CD4-positive, CD25-positive, alpha-beta regulatory T cell (primary cell): ENCODE results near the gene MMUT. TPM values are rescaled to one million over a fixed set of nuclear protein-coding genes. Genes with fewer than 3 reads are reported as not detected.

ENCODE experiments used
- ATAC-seq, 2 donors: fragments of 150-1000 bp; cut with Tn5 transposase; one replicate each; pipeline ENCODE4 v1.10.0; 2021; ENCODE audit warnings: low read depth in 2 of 2, moderate number of reproducible peaks in 2 of 2, moderate library complexity in 1 of 2
- DNase-seq, 3 donors: peaks; one replicate each; pipeline versions ENCODE4 v3.0.0 to v3.0.0-alpha.2; 2012 to 2022; ENCODE audit warnings: mixed read lengths in 1 of 3
- H3K27ac ChIP-seq: one replicate; pipeline ENCODE4 v1.7.0; 2013; ENCODE audit warnings: mild to moderate bottlenecking, low read length; ENCODE audit not compliant: insufficient read depth, poor library complexity, severe bottlenecking
- H3K27me3 ChIP-seq: one replicate; pipeline ENCODE4 v1.7.0; 2013; ENCODE audit warnings: low read length; ENCODE audit not compliant: control insufficient read depth, insufficient read depth
- H3K36me3 ChIP-seq: one replicate; pipeline ENCODE4 v1.7.0; 2013; ENCODE audit warnings: mild to moderate bottlenecking, low read length, moderate library complexity; ENCODE audit not compliant: control insufficient read depth, insufficient read depth
- H3K4me1 ChIP-seq: 2 replicates; pipeline ENCODE4 v1.7.0; 2013; ENCODE audit warnings: mild to moderate bottlenecking, low read length; ENCODE audit not compliant: insufficient read depth, control insufficient read depth, poor library complexity, severe bottlenecking
- H3K4me3 ChIP-seq: one replicate; pipeline ENCODE4 v1.7.0; 2013; ENCODE audit warnings: low read depth, mild to moderate bottlenecking, low read length, moderate library complexity
- H3K9me3 ChIP-seq, 2 experiments: 1 replicate in 1 of 2; 2 replicates in 1 of 2; pipeline ENCODE4 v1.7.0; 2013; ENCODE audit warnings: low read length in 2 of 2, mild to moderate bottlenecking in 1 of 2, moderate library complexity in 1 of 2; ENCODE audit not compliant: control insufficient read depth in 2 of 2
- H3K27ac Mint-ChIP-seq, 3 donors: one replicate each; pipeline ENCODE4 v1.8.0; 2020 to 2022; ENCODE audit warnings: mild to moderate bottlenecking in 3 of 3, mixed read lengths in 3 of 3, moderate library complexity in 2 of 3
- H3K27me3 Mint-ChIP-seq: one replicate; pipeline ENCODE4 v1.8.0; 2022; ENCODE audit warnings: mild to moderate bottlenecking, mixed read lengths
- H3K36me3 Mint-ChIP-seq: one replicate; pipeline ENCODE4 v1.8.0; 2020; ENCODE audit warnings: mixed read lengths
- H3K4me1 Mint-ChIP-seq, 4 donors: one replicate each; pipeline ENCODE4 v1.8.0; 2020 to 2022; ENCODE audit warnings: mixed read lengths in 4 of 4, mild to moderate bottlenecking in 1 of 4
- H3K4me3 Mint-ChIP-seq, 4 donors: one replicate each; pipeline ENCODE4 v1.8.0; 2020 to 2022; ENCODE audit warnings: mild to moderate bottlenecking in 4 of 4, mixed read lengths in 4 of 4, moderate library complexity in 3 of 4
- H3K9me3 Mint-ChIP-seq, 7 donors: one replicate each; pipeline ENCODE4 v1.8.0; 2020 to 2022; ENCODE audit warnings: mixed read lengths in 7 of 7, mild to moderate bottlenecking in 3 of 7, moderate library complexity in 2 of 7
- polyA plus RNA-seq, 4 donors: library from polyadenylated mRNA; unstranded; fragments of 300-500 nt; fragmentation: Illumina TruSeq; gene quantifications; one replicate each; pipeline ENCODE4 v1.2.3, GENCODE V29; 2021
- total RNA-seq: library from RNA; stranded (reverse); gene quantifications from one replicate; pipeline ENCODE4 v1.2.3, GENCODE V29; 2022

The MMUT gene
- total and polyA plus RNA-seq, 5 donors from 2014 or later: 8.2 to 17.0 (median 11.8) TPM

GRCh38 chr6:49384904-49385303, 78.1 kb downstream of the MMUT start:
- Mint-ChIP-seq H3K27ac (no peak overlapping the region), H3K4me3 (no peak overlapping the region)
- no peak for DNase-seq

More at GRCh38 chr6:49384904-49385303, 78.1 kb downstream of the MMUT start:
- no peaks in the 10 kb centered on the region for H3K27me3 ChIP-seq
- H3K9me3 Mint-ChIP-seq: peaks cover 0 to 3% (median 0%) of the 10 kb centered on the region in 7 donors
- no peak overlapping the region for H3K27ac ChIP-seq
- no peaks in the 10 kb centered on the region for H3K4me1 Mint-ChIP-seq
- ATAC-seq: no peak
- H3K36me3 ChIP-seq: no peaks in the 10 kb centered on the region
- H3K36me3 Mint-ChIP-seq: no peaks in the 10 kb centered on the region
- no peaks in the 10 kb centered on the region for H3K9me3 ChIP-seq
- no peak overlapping the region for H3K4me3 ChIP-seq
- no peaks in the 10 kb centered on the region for H3K27me3 Mint-ChIP-seq
- H3K4me1 ChIP-seq: no peaks in the 10 kb centered on the region

Other genes starting within 250 kb of the MMUT start
- 1.3 TPM for gene CENPQ, start 117 bp upstream of the MMUT start, total RNA-seq
- 1 to 10 TPM; 4.4 to 7.5 (median 4.9) TPM for gene CENPQ, start 117 bp upstream of the MMUT start, polyA plus RNA-seq
- gene GLYATL3, start 36.7 kb upstream of the MMUT start, total RNA-seq: not detected
- not detected for gene GLYATL3, start 36.7 kb upstream of the MMUT start, polyA plus RNA-seq
- gene C6orf141, start 87.4 kb upstream of the MMUT start, total RNA-seq: not detected
- not detected for gene C6orf141, start 87.4 kb upstream of the MMUT start, polyA plus RNA-seq
- not detected for gene RHAG, start 173.6 kb upstream of the MMUT start, total RNA-seq
- not detected for gene RHAG, start 173.6 kb upstream of the MMUT start, polyA plus RNA-seq